ENCODE data around the gene FIS1.

GRCh38 chr7:101258243-101258731 lies 13.4 kb upstream of the FIS1 start:
- TF ChIP-seq CTCF (IDR thresholded peaks at IDR 0.05), result no peak
- TF ChIP-seq POLR2A (IDR thresholded peaks at IDR 0.05), result no peak

Data from Peyer's patch (tissue), 4 donors.